PC-9 (cell line): ENCODE measurements around the gene TCEANC2.

Experiments
- EZH2 ChIP-seq: fragments of 200-600 bp; sonication (generic); IDR thresholded peaks from 2 replicates; pipeline ENCODE4 v1.8.0; 2017; ENCODE audit warnings: antibody characterized with exemption, low read depth
- TF ChIP-seq, protein P1 (sequence below): fragments of 200-600 bp; sonication (generic); conservative IDR thresholded peaks from 2 replicates; pipeline ENCODE4 v1.6.1; 2017; ENCODE audit warnings: mixed run types, antibody characterized with exemption, mild to moderate bottlenecking, moderate library complexity

DNA sequence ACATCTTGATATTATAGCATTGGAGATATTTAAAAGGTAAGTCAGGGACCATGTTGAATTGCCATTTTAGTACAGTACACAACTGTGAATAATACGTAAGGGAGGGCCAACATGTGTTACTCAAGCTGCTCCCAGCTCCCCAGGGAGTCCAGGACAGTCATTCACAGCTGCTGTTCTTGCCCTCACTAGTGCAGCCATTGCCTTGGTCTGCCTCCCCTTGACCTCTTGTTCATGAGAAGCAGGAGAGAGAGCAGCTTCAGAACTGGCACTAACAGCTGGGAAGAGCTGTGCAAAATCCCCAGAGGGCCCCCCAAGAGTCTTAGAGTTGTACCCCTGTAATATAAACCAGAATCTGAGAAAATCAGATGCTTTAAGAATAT is 16.4 kb downstream of the TCEANC2 start:
- TF ChIP-seq, protein P1, sequence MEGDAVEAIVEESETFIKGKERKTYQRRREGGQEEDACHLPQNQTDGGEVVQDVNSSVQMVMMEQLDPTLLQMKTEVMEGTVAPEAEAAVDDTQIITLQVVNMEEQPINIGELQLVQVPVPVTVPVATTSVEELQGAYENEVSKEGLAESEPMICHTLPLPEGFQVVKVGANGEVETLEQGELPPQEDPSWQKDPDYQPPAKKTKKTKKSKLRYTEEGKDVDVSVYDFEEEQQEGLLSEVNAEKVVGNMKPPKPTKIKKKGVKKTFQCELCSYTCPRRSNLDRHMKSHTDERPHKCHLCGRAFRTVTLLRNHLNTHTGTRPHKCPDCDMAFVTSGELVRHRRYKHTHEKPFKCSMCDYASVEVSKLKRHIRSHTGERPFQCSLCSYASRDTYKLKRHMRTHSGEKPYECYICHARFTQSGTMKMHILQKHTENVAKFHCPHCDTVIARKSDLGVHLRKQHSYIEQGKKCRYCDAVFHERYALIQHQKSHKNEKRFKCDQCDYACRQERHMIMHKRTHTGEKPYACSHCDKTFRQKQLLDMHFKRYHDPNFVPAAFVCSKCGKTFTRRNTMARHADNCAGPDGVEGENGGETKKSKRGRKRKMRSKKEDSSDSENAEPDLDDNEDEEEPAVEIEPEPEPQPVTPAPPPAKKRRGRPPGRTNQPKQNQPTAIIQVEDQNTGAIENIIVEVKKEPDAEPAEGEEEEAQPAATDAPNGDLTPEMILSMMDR: no peak
- no peak for TF ChIP-seq EZH2
